GM10266 (cell line): ENCODE measurements around the gene CSE1L.
"Not testable (repeated sequence)": the region's sequence is repeated elsewhere in the genome, so short reads cannot be mapped to it uniquely, and the experiment has no call there.

Experiments used
- DNase-seq: peaks from one replicate; pipeline ENCODE4 v3.0.0; 2012; ENCODE audit errors: extremely low spot score
- CTCF ChIP-seq: IDR thresholded peaks from 2 replicates; pipeline ENCODE4 v1.5.1; 2012; ENCODE audit warnings: mild to moderate bottlenecking, low read depth; ENCODE audit not compliant: control insufficient read depth, insufficient read depth; ENCODE audit errors: missing control alignments

The CSE1L gene

GRCh38 chr20:49091104-49091503 is 45.0 kb downstream of the CSE1L start:
- DNase-seq, result no peak
- no peak for TF ChIP-seq CTCF

- no peak for TF ChIP-seq CTCF
- no peak for DNase-seq
Observed at GRCh38 chr20:49091762-49092161, 45.6 kb downstream of the CSE1L start.

- no peak for TF ChIP-seq CTCF
- no peak for DNase-seq
Observed at GRCh38 chr20:49096203-49096730, 50.2 kb downstream of the CSE1L start.

- no peak for DNase-seq
- no peak for TF ChIP-seq CTCF
Observed at GRCh38 chr20:49097159-49097558, 51.0 kb downstream of the CSE1L start.

- TF ChIP-seq CTCF, result no peak
- no peak for DNase-seq
Observed at GRCh38 chr20:49098136-49098535, 52.0 kb downstream of the CSE1L start.

GRCh38 chr20:49099011-49099410 is 52.9 kb downstream of the CSE1L start:
- DNase-seq, result no peak
- TF ChIP-seq CTCF, result no peak

- DNase-seq, result not testable (repeated sequence)
Observed at GRCh38 chr20:49100292-49100691, 54.2 kb downstream of the CSE1L start.

- DNase-seq, result no peak
- TF ChIP-seq CTCF, result no peak
Observed at GRCh38 chr20:49100972-49101371, 54.9 kb downstream of the CSE1L start.
